SK-N-SH (cell line): Measurements from ENCODE around the gene SELENOM. TPM values are rescaled to one million over a fixed set of nuclear protein-coding genes. Genes with fewer than 3 reads are reported as not detected.

ENCODE experiments used
- CTCF ChIA-PET: fragments of 300-600, 350-600 bp; formaldehyde crosslinking; extraction: SDS; loops from one replicate; lab custom pipeline; 2021; lab: Yijun Ruan, JAX
- POLR2A ChIA-PET: fragments of 350-600 bp; sonication (Branson Sonifier 250); formaldehyde crosslinking; extraction: SDS; loops from one replicate; lab custom pipeline; 2020; ENCODE audit warnings: antibody characterized with exemption, inconsistent platforms; lab: Yijun Ruan, JAX
- DNase-seq: peaks from one replicate; pipeline ENCODE4 v3.0.0; 2012
- H2AFZ ChIP-seq: fragments of 200-600 bp; sonication (generic); 2 replicates; pipeline ENCODE4 v1.8.1; 2016; ENCODE audit warnings: antibody characterized with exemption, mild to moderate bottlenecking, low read depth
- H3F3A ChIP-seq: fragments of 200-600 bp; sonication (generic); replicated peaks from 2 replicates; pipeline ENCODE3; 2016; ENCODE audit warnings: antibody characterized with exemption, mild to moderate bottlenecking; ENCODE audit not compliant: insufficient read depth
- H3K27ac ChIP-seq, 2 experiments: fragments of 200-500 bp in 1 of 2; fragments of 200-600 bp in 1 of 2; sonication (Bioruptor generic) in 1 of 2; sonication (generic), shearing (Covaris generic) in 1 of 2; 2 replicates each; pipeline versions ENCODE4 v1.5.1 to v1.6.1; 2014 to 2016; ENCODE audit warnings: low read depth in 2 of 2, inconsistent platforms in 1 of 2, low read length in 1 of 2, mild to moderate bottlenecking in 1 of 2, mixed read lengths in 1 of 2
- H3K27me3 ChIP-seq: fragments of 200-600 bp; sonication (generic), shearing (Covaris generic); 2 replicates; pipeline ENCODE4 v1.6.1; 2016; ENCODE audit warnings: mixed run types; ENCODE audit not compliant: insufficient read depth
- H3K36me3 ChIP-seq, 2 experiments: fragments of 200-500 bp in 1 of 2; fragments of 200-600 bp in 1 of 2; sonication (Bioruptor generic) in 1 of 2; sonication (generic) in 1 of 2; replicated peaks in 1 of 2; 2 replicates each; pipeline versions ENCODE3 to v1.5.1; 2014 to 2016; ENCODE audit warnings: low read length in 1 of 2, mild to moderate bottlenecking in 1 of 2; ENCODE audit not compliant: insufficient read depth in 2 of 2, control insufficient read depth in 1 of 2
- H3K4me1 ChIP-seq, 2 experiments: fragments of 200-500 bp in 1 of 2; fragments of 200-600 bp in 1 of 2; sonication (Bioruptor generic) in 1 of 2; sonication (generic), shearing (Covaris generic) in 1 of 2; 2 replicates each; pipeline versions ENCODE4 v1.5.1 to v1.6.1; 2014 to 2016; ENCODE audit warnings: low read depth in 1 of 2, low read length in 1 of 2, mixed run types in 1 of 2; ENCODE audit not compliant: insufficient read depth in 2 of 2, control insufficient read depth in 1 of 2
- H3K4me2 ChIP-seq: fragments of 200-600 bp; sonication (generic), shearing (Covaris generic); 2 replicates; pipeline ENCODE4 v1.6.1; 2017; ENCODE audit warnings: mixed run types
- H3K4me3 ChIP-seq, 2 experiments: fragments of 200-500 bp in 1 of 2; fragments of 200-600 bp in 1 of 2; sonication (Bioruptor generic) in 1 of 2; sonication (generic), shearing (Covaris generic) in 1 of 2; 2 replicates each; pipeline versions ENCODE4 v1.5.1 to v1.8.1; 2014 to 2016; ENCODE audit warnings: low read depth in 2 of 2, inconsistent platforms in 1 of 2, low read length in 1 of 2, mild to moderate bottlenecking in 1 of 2, mixed read lengths in 1 of 2, moderate library complexity in 1 of 2
- H3K79me2 ChIP-seq: fragments of 200-600 bp; sonication (generic); 2 replicates; pipeline ENCODE4 v1.8.1; 2017; ENCODE audit warnings: mild to moderate bottlenecking; ENCODE audit not compliant: insufficient read depth
- H3K9ac ChIP-seq: fragments of 200-600 bp; sonication (generic); 2 replicates; pipeline ENCODE4 v1.6.1; 2017; ENCODE audit warnings: mixed run types
- H3K9me2 ChIP-seq: fragments of 200-600 bp; sonication (generic); 2 replicates; pipeline ENCODE4 v1.6.1; 2017; ENCODE audit warnings: mixed run types
- H3K9me3 ChIP-seq: fragments of 200-600 bp; sonication (generic); 2 replicates; pipeline ENCODE4 v1.6.1; 2017; ENCODE audit warnings: mixed run types, mild to moderate bottlenecking, moderate library complexity
- H4K20me1 ChIP-seq: fragments of 200-600 bp; sonication (generic); 2 replicates; pipeline ENCODE4 v1.6.1; 2017; ENCODE audit warnings: mild to moderate bottlenecking, mixed run types; ENCODE audit not compliant: insufficient read depth
- CHD2 ChIP-seq: fragments of 150-350 bp; IDR thresholded peaks from 2 replicates; pipeline ENCODE4 v1.6.1; 2018; ENCODE audit warnings: low read length; ENCODE audit not compliant: partially characterized antibody
- EZH2phosphoT487 ChIP-seq: fragments of 200-600 bp; sonication (generic); IDR thresholded peaks from 2 replicates; pipeline ENCODE4 v1.6.1; 2017; ENCODE audit warnings: low read depth, mixed run types, mild to moderate bottlenecking, antibody characterized with exemption, moderate library complexity, borderline replicate concordance
- FOXJ3 ChIP-seq: sonication (generic); formaldehyde crosslinking; IDR thresholded peaks from 2 replicates; pipeline ENCODE4 v1.5.1; 2020; ENCODE audit warnings: mild to moderate bottlenecking, missing genetic modification reagents
- FOXM1 ChIP-seq: IDR thresholded peaks from 2 replicates; pipeline ENCODE4 v1.4.0; 2012; ENCODE audit warnings: low read depth, mild to moderate bottlenecking
- GABPA ChIP-seq: IDR thresholded peaks from 2 replicates; pipeline ENCODE4 v1.4.0; 2012; ENCODE audit warnings: low read depth, mild to moderate bottlenecking
- JUND ChIP-seq: IDR thresholded peaks from 2 replicates; pipeline ENCODE4 v1.4.0; 2012
- MEF2A ChIP-seq: IDR thresholded peaks from 2 replicates; pipeline ENCODE4 v1.4.0; 2012; ENCODE audit warnings: low read depth, borderline replicate concordance
- MXI1 ChIP-seq: IDR thresholded peaks from 2 replicates; pipeline ENCODE4 v1.6.1; 2012; ENCODE audit warnings: mild to moderate bottlenecking, low read depth, low read length, improper control_type of control experiment
- NRF1 ChIP-seq: IDR thresholded peaks from 2 replicates; pipeline ENCODE4 v1.6.1; 2012; ENCODE audit warnings: low read depth, mild to moderate bottlenecking, low read length
- RAD21 ChIP-seq: IDR thresholded peaks from 2 replicates; pipeline ENCODE4 v1.6.1; 2012; ENCODE audit warnings: mild to moderate bottlenecking, low read length
- RFX5 ChIP-seq: IDR thresholded peaks from 2 replicates; pipeline ENCODE4 v1.6.1; 2012; ENCODE audit warnings: mild to moderate bottlenecking, improper control_type of control experiment, low read length
- SMC3 ChIP-seq: IDR thresholded peaks from 2 replicates; pipeline ENCODE4 v1.6.1; 2012; ENCODE audit warnings: low read depth, low read length, improper control_type of control experiment
- TCF12 ChIP-seq: IDR thresholded peaks from 2 replicates; pipeline ENCODE4 v1.4.0; 2012
- WGBS: methylation state at CpG from one replicate; pipeline ENCODE4 v1.1.6; 2017; ENCODE audit warnings: low lambda C conversion rate; 5-methylcytosine and 5-hydroxymethylcytosine counted together
- polyA plus RNA-seq, 3 experiments: library from polyadenylated mRNA; depleted of rRNA; stranded (reverse); fragments of >200 nt; gene quantifications; 2 replicates each; pipeline ENCODE4 v1.2.3, GENCODE V29; 2012
- TF ChIP-seq, protein P1 (sequence below): IDR thresholded peaks from 2 replicates; pipeline ENCODE4 v1.6.1; 2012; ENCODE audit warnings: mild to moderate bottlenecking, low read depth, low read length, moderate library complexity
- TF ChIP-seq, protein P2 (sequence below): IDR thresholded peaks from 2 replicates; pipeline ENCODE4 v1.4.0; 2012; ENCODE audit warnings: low read depth, borderline replicate concordance
- TF ChIP-seq, protein P3 (sequence below): fragments of 150-350 bp; IDR thresholded peaks from 2 replicates; pipeline ENCODE4 v1.6.1; 2016; ENCODE audit warnings: mild to moderate bottlenecking, low read depth, low read length
- TF ChIP-seq, protein P4 (sequence below): fragments of 200-600 bp; sonication (generic); IDR thresholded peaks from 2 replicates; pipeline ENCODE4 v1.6.1; 2017; ENCODE audit warnings: antibody characterized with exemption, mild to moderate bottlenecking, moderate library complexity
- TF ChIP-seq, protein P5 (sequence below): fragments of 150-350 bp; IDR thresholded peaks from 2 replicates; pipeline ENCODE4 v1.6.1; 2017; ENCODE audit warnings: antibody characterized with exemption, low read length, low read depth, borderline replicate concordance
- TF ChIP-seq, protein P6 (sequence below): IDR thresholded peaks from 2 replicates; pipeline ENCODE4; 2012

SELENOM gene
- polyA plus RNA-seq, 1 of the 3 experiments (the other 2 are of a cell fraction) = 117 TPM

DNA sequence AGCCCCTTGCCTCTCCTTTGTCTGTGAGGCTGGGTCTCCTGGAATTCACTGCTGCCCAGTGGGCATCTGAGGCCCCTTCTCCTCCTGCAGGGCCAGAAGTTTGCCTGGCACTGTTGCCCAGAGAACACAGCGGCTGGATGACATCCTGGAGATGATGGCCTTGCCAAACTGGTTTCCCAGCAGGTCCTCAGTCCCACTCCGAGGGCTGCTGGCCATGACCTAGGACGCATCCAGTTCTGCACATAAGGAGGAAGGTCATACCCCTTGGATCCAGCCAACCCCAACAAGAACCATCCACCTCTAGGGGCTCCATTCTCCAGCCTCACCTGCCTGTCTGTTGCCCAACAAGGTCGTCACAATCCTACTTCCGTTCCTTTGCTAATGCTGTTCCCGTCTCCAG is 29.7 kb downstream of the SELENOM start (continued):
- TF ChIP-seq, protein P1, sequence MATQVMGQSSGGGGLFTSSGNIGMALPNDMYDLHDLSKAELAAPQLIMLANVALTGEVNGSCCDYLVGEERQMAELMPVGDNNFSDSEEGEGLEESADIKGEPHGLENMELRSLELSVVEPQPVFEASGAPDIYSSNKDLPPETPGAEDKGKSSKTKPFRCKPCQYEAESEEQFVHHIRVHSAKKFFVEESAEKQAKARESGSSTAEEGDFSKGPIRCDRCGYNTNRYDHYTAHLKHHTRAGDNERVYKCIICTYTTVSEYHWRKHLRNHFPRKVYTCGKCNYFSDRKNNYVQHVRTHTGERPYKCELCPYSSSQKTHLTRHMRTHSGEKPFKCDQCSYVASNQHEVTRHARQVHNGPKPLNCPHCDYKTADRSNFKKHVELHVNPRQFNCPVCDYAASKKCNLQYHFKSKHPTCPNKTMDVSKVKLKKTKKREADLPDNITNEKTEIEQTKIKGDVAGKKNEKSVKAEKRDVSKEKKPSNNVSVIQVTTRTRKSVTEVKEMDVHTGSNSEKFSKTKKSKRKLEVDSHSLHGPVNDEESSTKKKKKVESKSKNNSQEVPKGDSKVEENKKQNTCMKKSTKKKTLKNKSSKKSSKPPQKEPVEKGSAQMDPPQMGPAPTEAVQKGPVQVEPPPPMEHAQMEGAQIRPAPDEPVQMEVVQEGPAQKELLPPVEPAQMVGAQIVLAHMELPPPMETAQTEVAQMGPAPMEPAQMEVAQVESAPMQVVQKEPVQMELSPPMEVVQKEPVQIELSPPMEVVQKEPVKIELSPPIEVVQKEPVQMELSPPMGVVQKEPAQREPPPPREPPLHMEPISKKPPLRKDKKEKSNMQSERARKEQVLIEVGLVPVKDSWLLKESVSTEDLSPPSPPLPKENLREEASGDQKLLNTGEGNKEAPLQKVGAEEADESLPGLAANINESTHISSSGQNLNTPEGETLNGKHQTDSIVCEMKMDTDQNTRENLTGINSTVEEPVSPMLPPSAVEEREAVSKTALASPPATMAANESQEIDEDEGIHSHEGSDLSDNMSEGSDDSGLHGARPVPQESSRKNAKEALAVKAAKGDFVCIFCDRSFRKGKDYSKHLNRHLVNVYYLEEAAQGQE = no peak
- TF ChIP-seq CHD2 (no peak), TCF12 (no peak)
- TF ChIP-seq, protein P2, sequence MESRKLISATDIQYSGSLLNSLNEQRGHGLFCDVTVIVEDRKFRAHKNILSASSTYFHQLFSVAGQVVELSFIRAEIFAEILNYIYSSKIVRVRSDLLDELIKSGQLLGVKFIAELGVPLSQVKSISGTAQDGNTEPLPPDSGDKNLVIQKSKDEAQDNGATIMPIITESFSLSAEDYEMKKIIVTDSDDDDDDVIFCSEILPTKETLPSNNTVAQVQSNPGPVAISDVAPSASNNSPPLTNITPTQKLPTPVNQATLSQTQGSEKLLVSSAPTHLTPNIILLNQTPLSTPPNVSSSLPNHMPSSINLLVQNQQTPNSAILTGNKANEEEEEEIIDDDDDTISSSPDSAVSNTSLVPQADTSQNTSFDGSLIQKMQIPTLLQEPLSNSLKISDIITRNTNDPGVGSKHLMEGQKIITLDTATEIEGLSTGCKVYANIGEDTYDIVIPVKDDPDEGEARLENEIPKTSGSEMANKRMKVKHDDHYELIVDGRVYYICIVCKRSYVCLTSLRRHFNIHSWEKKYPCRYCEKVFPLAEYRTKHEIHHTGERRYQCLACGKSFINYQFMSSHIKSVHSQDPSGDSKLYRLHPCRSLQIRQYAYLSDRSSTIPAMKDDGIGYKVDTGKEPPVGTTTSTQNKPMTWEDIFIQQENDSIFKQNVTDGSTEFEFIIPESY = no peak

DNA sequence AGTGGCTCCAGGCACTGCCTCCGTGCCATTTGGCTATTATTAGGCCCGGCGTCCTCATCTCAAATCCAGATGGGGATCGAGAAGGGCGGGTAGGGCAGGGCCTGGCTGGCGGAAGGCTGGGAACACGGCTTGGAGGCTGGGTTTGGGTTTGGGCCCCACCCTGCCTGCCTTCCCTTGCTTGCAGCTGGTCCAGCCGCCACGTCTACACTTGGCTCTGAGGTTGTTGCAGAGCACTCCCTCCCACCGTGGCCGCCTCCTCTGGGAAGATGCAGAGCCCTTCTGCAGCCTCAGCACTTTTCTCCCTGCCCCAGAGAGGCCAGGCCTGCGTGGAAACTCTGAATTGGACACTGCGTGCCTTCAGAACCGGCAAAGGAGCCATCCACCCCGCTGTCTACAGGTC is 31.4 kb downstream of the SELENOM start:
- no peak overlapping the region for H3K27ac ChIP-seq
- no peak overlapping the region for H3K4me2 ChIP-seq
- 94% methylated on average over 11 of the region's 15 CpGs for WGBS
- DNase-seq = no peak
- no peak overlapping the region for H2AFZ ChIP-seq
- H3F3A ChIP-seq = no peaks in the 10 kb centered on the region
- H3K4me3 ChIP-seq = no peak overlapping the region
- CTCF ChIA-PET = no interaction called here
- no peak overlapping the region for H3K9ac ChIP-seq
- H3K9me2 ChIP-seq = no peaks in the 10 kb centered on the region
- H3K27me3 ChIP-seq = no peaks in the 10 kb centered on the region
- no peaks in the 10 kb centered on the region for H4K20me1 ChIP-seq
- no peaks in the 10 kb centered on the region for H3K9me3 ChIP-seq
- no peaks in the 10 kb centered on the region for H3K36me3 ChIP-seq
- no peaks in the 10 kb centered on the region for H3K79me2 ChIP-seq
- H3K4me1 ChIP-seq = peaks cover 0 to 5% of the 10 kb centered on the region in 2 experiments; a peak in 1 of 4 replicates
- POLR2A ChIA-PET = no interaction called here
- TF ChIP-seq, protein P3, sequence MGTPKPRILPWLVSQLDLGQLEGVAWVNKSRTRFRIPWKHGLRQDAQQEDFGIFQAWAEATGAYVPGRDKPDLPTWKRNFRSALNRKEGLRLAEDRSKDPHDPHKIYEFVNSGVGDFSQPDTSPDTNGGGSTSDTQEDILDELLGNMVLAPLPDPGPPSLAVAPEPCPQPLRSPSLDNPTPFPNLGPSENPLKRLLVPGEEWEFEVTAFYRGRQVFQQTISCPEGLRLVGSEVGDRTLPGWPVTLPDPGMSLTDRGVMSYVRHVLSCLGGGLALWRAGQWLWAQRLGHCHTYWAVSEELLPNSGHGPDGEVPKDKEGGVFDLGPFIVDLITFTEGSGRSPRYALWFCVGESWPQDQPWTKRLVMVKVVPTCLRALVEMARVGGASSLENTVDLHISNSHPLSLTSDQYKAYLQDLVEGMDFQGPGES = no peak
- no peak for TF ChIP-seq FOXM1
- TF ChIP-seq MXI1 = no peak
- TF ChIP-seq, protein P4, sequence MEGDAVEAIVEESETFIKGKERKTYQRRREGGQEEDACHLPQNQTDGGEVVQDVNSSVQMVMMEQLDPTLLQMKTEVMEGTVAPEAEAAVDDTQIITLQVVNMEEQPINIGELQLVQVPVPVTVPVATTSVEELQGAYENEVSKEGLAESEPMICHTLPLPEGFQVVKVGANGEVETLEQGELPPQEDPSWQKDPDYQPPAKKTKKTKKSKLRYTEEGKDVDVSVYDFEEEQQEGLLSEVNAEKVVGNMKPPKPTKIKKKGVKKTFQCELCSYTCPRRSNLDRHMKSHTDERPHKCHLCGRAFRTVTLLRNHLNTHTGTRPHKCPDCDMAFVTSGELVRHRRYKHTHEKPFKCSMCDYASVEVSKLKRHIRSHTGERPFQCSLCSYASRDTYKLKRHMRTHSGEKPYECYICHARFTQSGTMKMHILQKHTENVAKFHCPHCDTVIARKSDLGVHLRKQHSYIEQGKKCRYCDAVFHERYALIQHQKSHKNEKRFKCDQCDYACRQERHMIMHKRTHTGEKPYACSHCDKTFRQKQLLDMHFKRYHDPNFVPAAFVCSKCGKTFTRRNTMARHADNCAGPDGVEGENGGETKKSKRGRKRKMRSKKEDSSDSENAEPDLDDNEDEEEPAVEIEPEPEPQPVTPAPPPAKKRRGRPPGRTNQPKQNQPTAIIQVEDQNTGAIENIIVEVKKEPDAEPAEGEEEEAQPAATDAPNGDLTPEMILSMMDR = no peak
- TF ChIP-seq MEF2A = no peak
- no peak for TF ChIP-seq RFX5
- TF ChIP-seq, protein P5, sequence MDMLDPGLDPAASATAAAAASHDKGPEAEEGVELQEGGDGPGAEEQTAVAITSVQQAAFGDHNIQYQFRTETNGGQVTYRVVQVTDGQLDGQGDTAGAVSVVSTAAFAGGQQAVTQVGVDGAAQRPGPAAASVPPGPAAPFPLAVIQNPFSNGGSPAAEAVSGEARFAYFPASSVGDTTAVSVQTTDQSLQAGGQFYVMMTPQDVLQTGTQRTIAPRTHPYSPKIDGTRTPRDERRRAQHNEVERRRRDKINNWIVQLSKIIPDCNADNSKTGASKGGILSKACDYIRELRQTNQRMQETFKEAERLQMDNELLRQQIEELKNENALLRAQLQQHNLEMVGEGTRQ = no peak
- no peak for TF ChIP-seq TCF12
- TF ChIP-seq, protein P2 = no peak
- no peak for TF ChIP-seq NRF1
- no peak for TF ChIP-seq JUND
- no peak for TF ChIP-seq EZH2phosphoT487
- TF ChIP-seq GABPA = no peak
- TF ChIP-seq, protein P6, sequence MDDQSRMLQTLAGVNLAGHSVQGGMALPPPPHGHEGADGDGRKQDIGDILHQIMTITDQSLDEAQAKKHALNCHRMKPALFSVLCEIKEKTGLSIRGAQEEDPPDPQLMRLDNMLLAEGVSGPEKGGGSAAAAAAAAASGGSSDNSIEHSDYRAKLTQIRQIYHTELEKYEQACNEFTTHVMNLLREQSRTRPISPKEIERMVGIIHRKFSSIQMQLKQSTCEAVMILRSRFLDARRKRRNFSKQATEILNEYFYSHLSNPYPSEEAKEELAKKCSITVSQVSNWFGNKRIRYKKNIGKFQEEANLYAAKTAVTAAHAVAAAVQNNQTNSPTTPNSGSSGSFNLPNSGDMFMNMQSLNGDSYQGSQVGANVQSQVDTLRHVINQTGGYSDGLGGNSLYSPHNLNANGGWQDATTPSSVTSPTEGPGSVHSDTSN = no peak
- TF ChIP-seq SMC3 = no peak
- no peak for TF ChIP-seq RAD21
- no peak for TF ChIP-seq FOXJ3 (CRISPR knock-in tag)
